HUES48 (cell line): ENCODE results near the gene ALPK1.
"Not testable (repeated sequence)": the region's sequence is repeated elsewhere in the genome, so short reads cannot be mapped to it uniquely, and the experiment has no call there.

Experiments used
- H3K27ac ChIP-seq: one replicate; pipeline ENCODE4 v1.7.0; 2013; ENCODE audit warnings: low read depth, low read length, inconsistent platforms
- H3K27me3 ChIP-seq: 2 replicates; pipeline ENCODE4 v1.6.1; 2013; ENCODE audit warnings: mild to moderate bottlenecking, low read length; ENCODE audit not compliant: control insufficient read depth, insufficient read depth
- H3K36me3 ChIP-seq: 2 replicates; pipeline ENCODE4 v1.6.1; 2013; ENCODE audit warnings: low read length; ENCODE audit not compliant: control insufficient read depth, insufficient read depth
- H3K4me1 ChIP-seq: 2 replicates; pipeline ENCODE4 v1.6.1; 2013; ENCODE audit warnings: mild to moderate bottlenecking, low read length; ENCODE audit not compliant: control insufficient read depth, insufficient read depth
- H3K4me3 ChIP-seq: 2 replicates; pipeline ENCODE4 v1.5.1; 2013; ENCODE audit warnings: mild to moderate bottlenecking, low read depth, low read length
- H3K9ac ChIP-seq: 2 replicates; pipeline ENCODE4 v1.6.1; 2013; ENCODE audit warnings: mild to moderate bottlenecking, low read depth, low read length, moderate library complexity
- H3K9me3 ChIP-seq: 2 replicates; pipeline ENCODE4 v1.6.1; 2013; ENCODE audit warnings: low read length; ENCODE audit not compliant: control insufficient read depth, insufficient read depth

ALPK1 gene

GRCh38 chr4:112453321-112453720, 156.2 kb downstream of the ALPK1 start:
- Histone ChIP-seq H3K4me3 (no peak overlapping the region; the same call in 1 of the 2 replicates), H3K27ac (no peak overlapping the region)

GRCh38 chr4:112472318-112472717, 175.1 kb downstream of the ALPK1 start:
- Histone ChIP-seq H3K4me1 (no peaks in the 10 kb centered on the region), H3K9ac (no peak overlapping the region), H3K27ac (no peak overlapping the region), H3K9me3 (no peaks in the 10 kb centered on the region), H3K4me3 (no peak overlapping the region), H3K36me3 (no peaks in the 10 kb centered on the region), H3K27me3 (no peaks in the 10 kb centered on the region)

More at GRCh38 chr4:112453321-112453720, 156.2 kb downstream of the ALPK1 start:
- Histone ChIP-seq H3K4me1 (peaks cover 38% of the 10 kb centered on the region), H3K9ac (no peak overlapping the region), H3K27me3 (no peaks in the 10 kb centered on the region), H3K36me3 (no peaks in the 10 kb centered on the region), H3K9me3 (no peaks in the 10 kb centered on the region)

GRCh38 chr4:112473985-112474384, 176.8 kb downstream of the ALPK1 start:
- Histone ChIP-seq H3K4me1 (no peaks in the 10 kb centered on the region), H3K27ac (no peak overlapping the region), H3K4me3 (no peak overlapping the region), H3K9ac (no peak overlapping the region), H3K9me3 (no peaks in the 10 kb centered on the region), H3K36me3 (no peaks in the 10 kb centered on the region), H3K27me3 (no peaks in the 10 kb centered on the region)

DNA sequence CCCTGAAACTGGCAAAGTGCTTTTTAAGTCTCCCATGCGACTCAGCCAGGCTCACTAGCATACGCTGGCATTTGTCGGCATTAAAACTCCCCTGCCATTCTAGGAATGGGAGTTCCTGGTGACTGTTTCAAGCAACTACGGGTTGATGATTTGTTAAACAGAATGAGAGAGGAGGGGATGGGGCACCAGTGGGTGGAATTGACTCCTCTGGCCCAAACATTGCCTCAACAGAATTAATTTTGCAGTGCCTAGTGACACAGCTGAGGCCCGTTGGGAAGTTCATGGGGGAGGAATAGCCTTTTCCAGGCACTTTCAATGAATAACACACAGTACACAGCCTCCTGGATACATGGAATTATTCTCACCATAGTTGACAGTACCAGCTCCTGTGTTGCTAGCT, 188.8 kb downstream of the ALPK1 start:
- no peak overlapping the region for H3K4me3 ChIP-seq
- H3K9me3 ChIP-seq: peaks cover 13% of the 10 kb centered on the region
- no peaks in the 10 kb centered on the region for H3K27me3 ChIP-seq
- H3K9ac ChIP-seq: no peak overlapping the region
- H3K27ac ChIP-seq: no peak overlapping the region
- no peaks in the 10 kb centered on the region for H3K4me1 ChIP-seq
- H3K36me3 ChIP-seq: no peaks in the 10 kb centered on the region

DNA sequence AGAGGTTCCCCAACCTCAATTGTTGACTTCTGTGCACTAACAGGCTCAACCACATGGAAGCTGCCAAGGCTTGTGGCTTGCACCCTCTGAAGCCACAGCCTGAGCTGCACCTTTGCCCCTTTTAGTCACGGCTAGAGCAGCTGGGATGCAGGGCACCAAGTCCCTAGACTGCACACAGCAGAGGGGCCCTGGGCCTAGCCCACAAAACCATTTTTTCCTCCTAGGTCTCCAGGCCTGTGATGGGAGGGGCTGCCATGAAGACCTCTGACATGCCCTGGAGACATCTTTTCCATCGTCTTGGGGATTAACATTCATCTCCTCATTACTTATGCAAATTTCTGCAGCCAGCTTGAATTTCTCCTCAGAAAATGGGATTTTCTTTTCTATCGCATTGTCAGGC, 193.6 kb downstream of the ALPK1 start:
- H3K9me3 ChIP-seq: peaks cover 10% of the 10 kb centered on the region; the same call in 1 of the 2 replicates
- not testable (repeated sequence) for H3K36me3 ChIP-seq

More for the DNA sequence above, 193.6 kb downstream of the ALPK1 start:
- not testable (repeated sequence) for H3K9ac ChIP-seq, H3K4me3 ChIP-seq, H3K27ac ChIP-seq, H3K4me1 ChIP-seq, H3K27me3 ChIP-seq
